GM23338 (cell line): ENCODE measurements around the gene PRPF4.

Experiments used
- CTCF ChIP-seq, 2 experiments: fragments of 200-600 bp in 1 of 2; sonication (generic) in 1 of 2; conservative IDR thresholded peaks; 2 replicates each; pipeline versions ENCODE4 v1.5.1 to v1.6.1; 2016 to 2017; ENCODE audit warnings: antibody characterized with exemption in 2 of 2, low read depth in 2 of 2, mild to moderate bottlenecking in 2 of 2, moderate library complexity in 1 of 2
- EZH2 ChIP-seq: fragments of 200-600 bp; sonication (generic); IDR thresholded peaks from one replicate; pipeline ENCODE4 v1.8.0; 2017; ENCODE audit warnings: antibody characterized with exemption, mild to moderate bottlenecking, low read depth; ENCODE audit not compliant: unreplicated experiment
- EZH2phosphoT487 ChIP-seq: fragments of 200-600 bp; sonication (generic); IDR thresholded peaks from one replicate; pipeline ENCODE4 v1.8.1; 2018; ENCODE audit warnings: antibody characterized with exemption; ENCODE audit not compliant: unreplicated experiment
- POLR2AphosphoS5 ChIP-seq: IDR thresholded peaks from 2 replicates; pipeline ENCODE4 v1.6.1; 2016; ENCODE audit warnings: antibody characterized with exemption, low read depth

- TF ChIP-seq CTCF (conservative IDR thresholded peaks at IDR 0.05; ENCODE audit: low read depth in 2 of 2): no peak
- no peak for TF ChIP-seq POLR2AphosphoS5
- no peak for TF ChIP-seq EZH2
- TF ChIP-seq EZH2phosphoT487: no peak
These were observed 21.5 kb downstream of the PRPF4 start for GRCh38 chr9:113296796-113297558.
